ENCODE measurements around the gene PHACTR1. TPM values are rescaled to one million over a fixed set of nuclear protein-coding genes. Genes with fewer than 3 reads are reported as not detected.

PHACTR1 gene
- total RNA-seq, 1 experiment from 2014 or later: 0.05 TPM

DNA sequence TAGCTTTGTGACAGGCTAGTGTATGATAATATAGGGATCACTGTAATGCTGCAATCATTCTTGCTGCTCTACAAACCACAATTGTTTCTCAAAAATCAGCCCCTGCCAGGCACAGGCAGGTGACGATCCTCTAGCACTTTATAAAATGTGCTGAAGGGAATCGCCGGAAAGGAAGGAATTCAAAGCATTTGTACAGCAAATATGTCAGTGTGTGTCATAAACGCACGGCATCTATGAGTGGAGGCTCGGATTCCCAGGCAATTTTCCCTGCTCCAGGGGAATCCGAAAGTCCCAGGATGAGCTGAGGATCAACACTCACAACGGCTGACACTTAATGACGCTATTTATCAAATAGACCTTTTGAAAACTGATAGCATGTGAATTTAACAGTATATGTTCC is 1.4 kb downstream of the PHACTR1 start:
- TF ChIP-seq REST (IDR thresholded peaks at IDR 0.05; ENCODE audit: insufficient read depth in 1 of 2, low read depth in 2 of 2, low read length in 1 of 2): no peak
- no TSS peak for BruUV-seq (replicated peaks)
- ATAC-seq (no peak; the same call in 1 of the 2 replicates), DNase-seq (ENCODE audit: low read depth, low spot score) (no peak)
- Histone ChIP-seq H3K27me3 (ENCODE audit: control insufficient read depth, insufficient read depth, low read length) (peaks cover 15% of the 10 kb centered on the region), H3K9me3 (ENCODE audit: control insufficient read depth, insufficient read depth, low read depth, low read length) (no peaks in the 10 kb centered on the region), H3K27ac (ENCODE audit: low read length) (no peak overlapping the region), H3K4me1 (ENCODE audit: control insufficient read depth, insufficient read depth, low read length) (no peaks in the 10 kb centered on the region; the same call in none of the 2 replicates), H3K4me3 (ENCODE audit: low read depth in 2 of 2, low read length in 2 of 2) (no peak overlapping the region), H3K36me3 (ENCODE audit: control insufficient read depth, insufficient read depth, low read length) (no peaks in the 10 kb centered on the region)
- in situ Hi-C loops (cut with HindIII; ENCODE audit: low pct_unique_long_range_greater_than_20kb, low sequenced_read_pairs): no loop called here
- intact Hi-C loops (cut with micrococcal nuclease; ENCODE audit: unreplicated experiment): no loop called here
- ChIA-PET CTCF (no interaction called here), POLR2A (no interaction called here)

DNA sequence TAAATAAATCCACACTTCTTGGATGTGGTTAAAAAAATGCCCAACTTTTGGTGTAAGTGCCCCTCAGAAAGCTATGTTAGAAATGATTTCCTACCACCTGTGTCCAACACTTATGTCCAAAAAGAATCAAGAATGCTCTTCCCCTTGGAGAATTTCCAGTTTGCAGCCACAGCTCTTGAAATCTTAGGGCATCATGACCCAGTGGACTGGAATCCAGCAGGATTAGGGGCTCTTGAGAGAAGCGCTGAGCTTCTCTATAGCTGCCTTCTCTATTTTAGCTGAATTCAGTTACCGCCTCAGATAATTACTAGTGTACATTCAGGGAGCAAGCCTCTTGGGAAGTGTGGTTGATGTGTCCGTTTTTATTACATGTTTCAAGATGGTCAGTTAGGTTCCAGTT is 2.5 kb downstream of the PHACTR1 start:
- DNase-seq (ENCODE audit: low read depth, low spot score): no peak
- no peaks in the 10 kb centered on the region for H3K36me3 ChIP-seq (ENCODE audit: control insufficient read depth, insufficient read depth, low read length)
- BruUV-seq (replicated peaks): no TSS peak
- H3K4me3 ChIP-seq (ENCODE audit: low read depth in 2 of 2, low read length in 2 of 2): no peak overlapping the region
- CTCF ChIA-PET: no interaction called here
- no peak overlapping the region for H3K27ac ChIP-seq (ENCODE audit: low read length)
- intact Hi-C loops (cut with micrococcal nuclease; ENCODE audit: unreplicated experiment) (no loop called here), in situ Hi-C loops (cut with HindIII; ENCODE audit: low pct_unique_long_range_greater_than_20kb, low sequenced_read_pairs) (no loop called here)
- no peaks in the 10 kb centered on the region for H3K9me3 ChIP-seq (ENCODE audit: control insufficient read depth, insufficient read depth, low read depth, low read length)
- ATAC-seq: no peak
- H3K27me3 ChIP-seq (ENCODE audit: control insufficient read depth, insufficient read depth, low read length): peaks cover 15% of the 10 kb centered on the region
- no peaks in the 10 kb centered on the region; the same call in none of the 2 replicates for H3K4me1 ChIP-seq (ENCODE audit: control insufficient read depth, insufficient read depth, low read length)
- POLR2A ChIA-PET: no interaction called here
- TF ChIP-seq REST (IDR thresholded peaks at IDR 0.05; ENCODE audit: insufficient read depth in 1 of 2, low read depth in 2 of 2, low read length in 1 of 2) (no peak), SIN3A (IDR thresholded peaks at IDR 0.05; ENCODE audit: borderline replicate concordance, insufficient read depth, low read depth, low read length) (no peak), TCF7L2 (IDR thresholded peaks at IDR 0.05; ENCODE audit: low read depth, low read length) (no peak)

- H3K36me3 ChIP-seq (ENCODE audit: control insufficient read depth, insufficient read depth, low read length): no peaks in the 10 kb centered on the region
- no peak for DNase-seq (ENCODE audit: low read depth, low spot score)
- no peak overlapping the region for H3K4me3 ChIP-seq (ENCODE audit: low read depth in 2 of 2, low read length in 2 of 2)
- no TSS peak for BruUV-seq (replicated peaks)
- intact Hi-C loops (cut with micrococcal nuclease; ENCODE audit: unreplicated experiment) (no loop called here), in situ Hi-C loops (cut with HindIII; ENCODE audit: low pct_unique_long_range_greater_than_20kb, low sequenced_read_pairs) (no loop called here)
- CTCF ChIA-PET: no interaction called here
- TF ChIP-seq TCF7L2 (IDR thresholded peaks at IDR 0.05; ENCODE audit: low read depth, low read length): no peak
- TF ChIP-seq, protein P1, sequence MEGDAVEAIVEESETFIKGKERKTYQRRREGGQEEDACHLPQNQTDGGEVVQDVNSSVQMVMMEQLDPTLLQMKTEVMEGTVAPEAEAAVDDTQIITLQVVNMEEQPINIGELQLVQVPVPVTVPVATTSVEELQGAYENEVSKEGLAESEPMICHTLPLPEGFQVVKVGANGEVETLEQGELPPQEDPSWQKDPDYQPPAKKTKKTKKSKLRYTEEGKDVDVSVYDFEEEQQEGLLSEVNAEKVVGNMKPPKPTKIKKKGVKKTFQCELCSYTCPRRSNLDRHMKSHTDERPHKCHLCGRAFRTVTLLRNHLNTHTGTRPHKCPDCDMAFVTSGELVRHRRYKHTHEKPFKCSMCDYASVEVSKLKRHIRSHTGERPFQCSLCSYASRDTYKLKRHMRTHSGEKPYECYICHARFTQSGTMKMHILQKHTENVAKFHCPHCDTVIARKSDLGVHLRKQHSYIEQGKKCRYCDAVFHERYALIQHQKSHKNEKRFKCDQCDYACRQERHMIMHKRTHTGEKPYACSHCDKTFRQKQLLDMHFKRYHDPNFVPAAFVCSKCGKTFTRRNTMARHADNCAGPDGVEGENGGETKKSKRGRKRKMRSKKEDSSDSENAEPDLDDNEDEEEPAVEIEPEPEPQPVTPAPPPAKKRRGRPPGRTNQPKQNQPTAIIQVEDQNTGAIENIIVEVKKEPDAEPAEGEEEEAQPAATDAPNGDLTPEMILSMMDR (IDR thresholded peaks at IDR 0.05): no peak
- TF ChIP-seq REST (IDR thresholded peaks at IDR 0.05; ENCODE audit: insufficient read depth in 1 of 2, low read depth in 2 of 2, low read length in 1 of 2): no peak
- TF ChIP-seq POLR2AphosphoS5 (IDR thresholded peaks at IDR 0.05; ENCODE audit: low read depth, low read length): no peak
- no peak for TF ChIP-seq SIN3A (IDR thresholded peaks at IDR 0.05; ENCODE audit: borderline replicate concordance, insufficient read depth, low read depth, low read length)
- no peaks in the 10 kb centered on the region; the same call in none of the 2 replicates for H3K4me1 ChIP-seq (ENCODE audit: control insufficient read depth, insufficient read depth, low read length)
- ATAC-seq: no peak
- peaks cover 15% of the 10 kb centered on the region for H3K27me3 ChIP-seq (ENCODE audit: control insufficient read depth, insufficient read depth, low read length)
- H3K9me3 ChIP-seq (ENCODE audit: control insufficient read depth, insufficient read depth, low read depth, low read length): no peaks in the 10 kb centered on the region
- POLR2A ChIA-PET: no interaction called here
- no peak overlapping the region for H3K27ac ChIP-seq (ENCODE audit: low read length)
Measured at GRCh38 chr6:12720310-12720709, 3.7 kb downstream of the PHACTR1 start.
